K562 (cell line): ENCODE measurements around the gene RNF115. TPM values are rescaled to one million over a fixed set of nuclear protein-coding genes. Genes with fewer than 3 reads are reported as not detected.

Experiments
- ATAC-seq: fragments of 200-7000 bp; cut with Tn5 transposase; 3 replicates; pipeline ENCODE4 v1.9.1; 2020; ENCODE audit warnings: moderate library complexity
- BruUV-seq: library from RNA; stranded (reverse); fragments of 400-500 nt; replicated peaks from 2 replicates; lab custom pipeline; 2021; lab: Mats Ljungman, UMichigan
- CTCF ChIA-PET: fragments of 300-600 bp; formaldehyde crosslinking; extraction: SDS; loops from one replicate; lab custom pipeline; 2021; ENCODE audit warnings: low intra/inter-chr PET ratio; lab: Yijun Ruan, JAX
- POLR2A ChIA-PET: fragments of 300-600, 350-650 bp; sonication (Branson Sonifier 250); formaldehyde crosslinking; extraction: SDS; loops from one replicate; lab custom pipeline; 2021; ENCODE audit warnings: antibody characterized with exemption, inconsistent platforms; lab: Yijun Ruan, JAX
- DNase-seq, 4 experiments: peaks; one replicate each; pipeline versions ENCODE4 v3.0.0 to v3.0.0-alpha.2; 2011 to 2018; ENCODE audit warnings: low spot score in 3 of 4, mixed read lengths in 3 of 4; ENCODE audit errors: extremely low read depth in 1 of 4
- FAIRE-seq: peaks from 2 replicates; lab custom pipeline; 2011; peaks lifted over from hg19 to GRCh38; lab: Jason Lieb, UNC
- H2AFZ ChIP-seq: 2 replicates; pipeline ENCODE4 v1.6.0; 2011; ENCODE audit warnings: low read depth, low read length, control low read depth, inconsistent platforms
- H3K27ac ChIP-seq: fragments of 200-600 bp; 3 replicates; pipeline ENCODE4 v1.8.0; 2011; ENCODE audit warnings: low read depth, mild to moderate bottlenecking, control low read depth, inconsistent platforms, low read length, moderate library complexity, mixed read lengths; ENCODE audit errors: extremely low read depth
- H3K27me3 ChIP-seq, 2 experiments: fragments of 300-600 bp in 1 of 2; 2 replicates in 1 of 2; 3 replicates in 1 of 2; pipeline versions ENCODE4 v1.6.0 to v1.8.0; 2011; ENCODE audit warnings: inconsistent platforms in 2 of 2, low read length in 2 of 2, mild to moderate bottlenecking in 1 of 2, mixed read lengths in 1 of 2, moderate library complexity in 1 of 2; ENCODE audit not compliant: control insufficient read depth in 2 of 2, insufficient read depth in 2 of 2
- H3K36me3 ChIP-seq: fragments of 300-600 bp; 3 replicates; pipeline ENCODE4 v1.8.0; 2011; ENCODE audit warnings: mild to moderate bottlenecking, low read length, inconsistent platforms; ENCODE audit not compliant: control insufficient read depth, insufficient read depth
- H3K4me1 ChIP-seq, 2 experiments: fragments of 200-600 bp in 1 of 2; replicated peaks in 1 of 2; 2 replicates in 1 of 2; 3 replicates in 1 of 2; pipeline versions ENCODE4 v1.5.1 to v1.8.0; 2011; ENCODE audit warnings: inconsistent platforms in 2 of 2, low read length in 2 of 2, mild to moderate bottlenecking in 1 of 2, mixed read lengths in 1 of 2, moderate library complexity in 1 of 2; ENCODE audit not compliant: control insufficient read depth in 2 of 2, insufficient read depth in 2 of 2
- H3K4me2 ChIP-seq: 2 replicates; pipeline ENCODE4 v1.6.1; 2011; ENCODE audit warnings: low read length, control low read depth, inconsistent platforms, mixed read lengths; ENCODE audit not compliant: insufficient read depth
- H3K4me3 ChIP-seq: fragments of 200-600 bp; sonication (generic), shearing (Covaris generic); 2 replicates; pipeline ENCODE4 v1.5.1; 2016; ENCODE audit warnings: control low read depth, inconsistent platforms
- H3K79me2 ChIP-seq: fragments of 200-600 bp; 3 replicates; pipeline ENCODE4 v1.8.0; 2011; ENCODE audit warnings: low read length, inconsistent platforms; ENCODE audit not compliant: control insufficient read depth, insufficient read depth
- H3K9ac ChIP-seq, 2 experiments: 2 replicates each; pipeline versions ENCODE4 v1.6.0 to v1.6.1; 2011; ENCODE audit warnings: low read depth in 2 of 2, low read length in 2 of 2, control low read depth in 1 of 2, inconsistent platforms in 1 of 2, mild to moderate bottlenecking in 1 of 2, mixed read lengths in 1 of 2; ENCODE audit not compliant: insufficient read depth in 1 of 2
- H3K9me1 ChIP-seq: one replicate; pipeline ENCODE4 v1.6.0; 2011; ENCODE audit warnings: inconsistent platforms, mild to moderate bottlenecking, low read length, moderate library complexity; ENCODE audit not compliant: control insufficient read depth, insufficient read depth
- H3K9me3 ChIP-seq: replicated peaks from 2 replicates; pipeline ENCODE4 v1.5.1; 2011; ENCODE audit warnings: low read depth, low read length, inconsistent platforms; ENCODE audit not compliant: control insufficient read depth, insufficient read depth
- H4K20me1 ChIP-seq: replicated peaks from 2 replicates; pipeline ENCODE4 v1.6.1; 2011; ENCODE audit warnings: low read length, inconsistent platforms, mixed read lengths; ENCODE audit not compliant: control insufficient read depth, insufficient read depth
- ARID2 ChIP-seq: fragments of 450-650 bp; IDR thresholded peaks from 2 replicates; pipeline ENCODE4 v1.6.1; 2017; ENCODE audit warnings: antibody characterized with exemption, mild to moderate bottlenecking
- ASH1L ChIP-seq: fragments of 450-650 bp; IDR thresholded peaks from 2 replicates; pipeline ENCODE4 v1.6.1; 2018; ENCODE audit warnings: borderline replicate concordance, mild to moderate bottlenecking, low read depth; ENCODE audit not compliant: partially characterized antibody
- GABPB2 ChIP-seq: fragments of 250-450 bp; sonication (Bioruptor Pico); conservative IDR thresholded peaks from 2 replicates; pipeline ENCODE4 v1.5.1; 2021; ENCODE audit warnings: mild to moderate bottlenecking
- HDAC3 ChIP-seq: fragments of 450-650 bp; IDR thresholded peaks from 2 replicates; pipeline ENCODE4 v1.6.1; 2018; ENCODE audit warnings: borderline replicate concordance, mild to moderate bottlenecking, moderate library complexity; ENCODE audit not compliant: partially characterized antibody
- HNRNPLL ChIP-seq: fragments of 200-400 bp; formaldehyde crosslinking; IDR thresholded peaks from 2 replicates; pipeline ENCODE4 v1.6.1; 2017; ENCODE audit warnings: low read length, low read depth, mild to moderate bottlenecking; ENCODE audit not compliant: poor library complexity, severe bottlenecking
- ILF3 ChIP-seq: fragments of 450-650 bp; IDR thresholded peaks from 2 replicates; pipeline ENCODE4 v1.6.1; 2018; ENCODE audit warnings: antibody characterized with exemption, mild to moderate bottlenecking, moderate library complexity, borderline replicate concordance
- LCOR ChIP-seq: sonication (generic); formaldehyde crosslinking; IDR thresholded peaks from 2 replicates; pipeline ENCODE4 v1.8.0; 2022; ENCODE audit warnings: mild to moderate bottlenecking, missing genetic modification reagents
- PML ChIP-seq: IDR thresholded peaks from 2 replicates; pipeline ENCODE4 v1.6.1; 2012; ENCODE audit warnings: low read length, inconsistent platforms
- TAF15 ChIP-seq: fragments of 200-400 bp; formaldehyde crosslinking; IDR thresholded peaks from 2 replicates; pipeline ENCODE4 v1.6.1; 2017; ENCODE audit warnings: mild to moderate bottlenecking, low read depth, low read length, moderate library complexity
- TRIM25 ChIP-seq: fragments of 450-650 bp; IDR thresholded peaks from 2 replicates; pipeline ENCODE4 v1.7.0; 2016; ENCODE audit warnings: borderline replicate concordance
- WHSC1 ChIP-seq: IDR thresholded peaks from one replicate; pipeline ENCODE4 v1.6.1; 2012; ENCODE audit warnings: low read length, control low read depth, inconsistent platforms
- ZBTB8A ChIP-seq: fragments of 450-650 bp; IDR thresholded peaks from 2 replicates; pipeline ENCODE4 v1.6.1; 2018; ENCODE audit warnings: mild to moderate bottlenecking, moderate library complexity; ENCODE audit not compliant: partially characterized antibody
- ZNF143 ChIP-seq: sonication (generic); formaldehyde crosslinking; IDR thresholded peaks from 2 replicates; pipeline ENCODE4 v1.9.0; 2022; ENCODE audit warnings: mild to moderate bottlenecking, missing genetic modification reagents
- WGBS: fragments of 100-300 bp; shearing (Covaris generic); methylation state at CpG from one replicate; pipeline ENCODE4 v1.1.6; 2016; ENCODE audit warnings: low coverage, mixed read lengths; ENCODE audit not compliant: insufficient coverage; ENCODE audit errors: missing lambda C conversion rate; 5-methylcytosine and 5-hydroxymethylcytosine counted together
- in situ Hi-C: fragments of 300-500 bp; cut with MboI; formaldehyde crosslinking; loops from 4 replicates; pipeline ENCODE4 v1.15.0; 2018; ENCODE audit warnings: inconsistent platforms, mixed read lengths
- intact Hi-C: fragments of 100-400 bp; cut with micrococcal nuclease; formaldehyde crosslinking; loops from 2 replicates; pipeline ENCODE4 v1.14.2; 2022
- polyA plus RNA-seq, 8 experiments: library from polyadenylated mRNA; depleted of rRNA in 4 of 8; stranded (reverse) in 5 of 8; unstranded in 3 of 8; fragments of >200 nt; fragmentation: Nextera tagmentation in 2 of 8; fragmentation: Illumina TruSeq in 1 of 8; extraction: Ambion mirVana in 2 of 8; extraction: Trizol in 1 of 8; gene quantifications; 2 replicates each; pipeline versions ENCODE4 v1.2.1 to v1.2.3, GENCODE V29; 2011 to 2014; ENCODE audit warnings: inconsistent platforms in 1 of 8, missing spikeins in 1 of 8
- total RNA-seq, 7 experiments: library from RNA; depleted of rRNA in 6 of 7; stranded (reverse); fragments of >200 nt in 6 of 7; fragmentation: Illumina TruSeq in 2 of 7; extraction: Trizol in 2 of 7; gene quantifications; 2 replicates each; pipeline versions ENCODE4 v1.2.1 to v1.2.3, GENCODE V29; 2011 to 2021; ENCODE audit warnings: low replicate concordance in 1 of 7
- TF ChIP-seq, protein P1 (sequence below): fragments of 150-350 bp; conservative IDR thresholded peaks from 2 replicates; pipeline ENCODE4 v1.6.1; 2014; ENCODE audit warnings: low read length
- TF ChIP-seq, protein P2 (sequence below): fragments of 200-800 bp; sonication (Bioruptor generic); IDR thresholded peaks from 2 replicates; pipeline ENCODE4 v1.6.1; 2017; ENCODE audit warnings: missing genetic modification characterization, missing compliant biosample characterization

Gene RNF115
- total and polyA plus RNA-seq, 9 of the 15 experiments (the other 6 are each of a cell fraction or from before 2014, with no cell fraction given) = 1.9 to 14.3 (median 9.5) TPM

- POLR2A ChIA-PET = no interaction called here
- Histone ChIP-seq H3K4me2 (no peak overlapping the region), H4K20me1 (no peaks in the 10 kb centered on the region), H3K9me1 (no peaks in the 10 kb centered on the region), H3K27me3 (no peaks in the 10 kb centered on the region), H3K9ac (no peak overlapping the region), H3K4me1 (peaks cover 0 to 5% of the 10 kb centered on the region in 2 experiments; a peak in 1 of 5 replicates), H3K27ac (no peak overlapping the region), H2AFZ (no peak overlapping the region), H3K36me3 (no peaks in the 10 kb centered on the region), H3K79me2 (no peaks in the 10 kb centered on the region), H3K4me3 (no peak overlapping the region), H3K9me3 (no peaks in the 10 kb centered on the region)
- ATAC-seq = no peak
- BruUV-seq = no TSS peak
- no peak for DNase-seq
- in situ Hi-C loops = no loop called here
- 44% methylated on average over 5 of the region's 5 CpGs for WGBS
- no peak for FAIRE-seq
- CTCF ChIA-PET = no interaction called here
- intact Hi-C loops = loop anchor here (10.0 kb wide), 1 partner anchor 286 kb away; no protein-coding TSS in a partner anchor
- TF ChIP-seq HNRNPLL (no peak), ZBTB8A (no peak), PML (no peak), WHSC1 (no peak), HDAC3 (no peak), ASH1L (no peak), TAF15 (no peak), GABPB2 (CRISPR knock-in tag) (no peak), ZNF143 (no peak), ILF3 (no peak), ARID2 (no peak), TRIM25 (no peak), LCOR (CRISPR knock-in tag) (no peak)
- TF ChIP-seq, protein P1, sequence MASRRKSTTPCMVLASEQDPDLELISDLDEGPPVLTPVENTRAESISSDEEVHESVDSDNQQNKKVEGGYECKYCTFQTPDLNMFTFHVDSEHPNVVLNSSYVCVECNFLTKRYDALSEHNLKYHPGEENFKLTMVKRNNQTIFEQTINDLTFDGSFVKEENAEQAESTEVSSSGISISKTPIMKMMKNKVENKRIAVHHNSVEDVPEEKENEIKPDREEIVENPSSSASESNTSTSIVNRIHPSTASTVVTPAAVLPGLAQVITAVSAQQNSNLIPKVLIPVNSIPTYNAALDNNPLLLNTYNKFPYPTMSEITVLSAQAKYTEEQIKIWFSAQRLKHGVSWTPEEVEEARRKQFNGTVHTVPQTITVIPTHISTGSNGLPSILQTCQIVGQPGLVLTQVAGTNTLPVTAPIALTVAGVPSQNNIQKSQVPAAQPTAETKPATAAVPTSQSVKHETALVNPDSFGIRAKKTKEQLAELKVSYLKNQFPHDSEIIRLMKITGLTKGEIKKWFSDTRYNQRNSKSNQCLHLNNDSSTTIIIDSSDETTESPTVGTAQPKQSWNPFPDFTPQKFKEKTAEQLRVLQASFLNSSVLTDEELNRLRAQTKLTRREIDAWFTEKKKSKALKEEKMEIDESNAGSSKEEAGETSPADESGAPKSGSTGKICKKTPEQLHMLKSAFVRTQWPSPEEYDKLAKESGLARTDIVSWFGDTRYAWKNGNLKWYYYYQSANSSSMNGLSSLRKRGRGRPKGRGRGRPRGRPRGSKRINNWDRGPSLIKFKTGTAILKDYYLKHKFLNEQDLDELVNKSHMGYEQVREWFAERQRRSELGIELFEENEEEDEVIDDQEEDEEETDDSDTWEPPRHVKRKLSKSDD = no peak
- TF ChIP-seq, protein P2, sequence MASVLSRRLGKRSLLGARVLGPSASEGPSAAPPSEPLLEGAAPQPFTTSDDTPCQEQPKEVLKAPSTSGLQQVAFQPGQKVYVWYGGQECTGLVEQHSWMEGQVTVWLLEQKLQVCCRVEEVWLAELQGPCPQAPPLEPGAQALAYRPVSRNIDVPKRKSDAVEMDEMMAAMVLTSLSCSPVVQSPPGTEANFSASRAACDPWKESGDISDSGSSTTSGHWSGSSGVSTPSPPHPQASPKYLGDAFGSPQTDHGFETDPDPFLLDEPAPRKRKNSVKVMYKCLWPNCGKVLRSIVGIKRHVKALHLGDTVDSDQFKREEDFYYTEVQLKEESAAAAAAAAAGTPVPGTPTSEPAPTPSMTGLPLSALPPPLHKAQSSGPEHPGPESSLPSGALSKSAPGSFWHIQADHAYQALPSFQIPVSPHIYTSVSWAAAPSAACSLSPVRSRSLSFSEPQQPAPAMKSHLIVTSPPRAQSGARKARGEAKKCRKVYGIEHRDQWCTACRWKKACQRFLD = no peak
These were observed 94.7 kb downstream of the RNF115 start for GRCh38 chr1:145729196-145729595.
